GM12875 (cell line): ENCODE measurements around the gene RFX7.

Experiments used
- H3K4me3 ChIP-seq: one replicate; pipeline ENCODE4 v1.5.1; 2011; ENCODE audit warnings: low read depth, low read length, control low read depth
- CTCF ChIP-seq: IDR thresholded peaks from 2 replicates; pipeline ENCODE4 v1.5.1; 2011; ENCODE audit warnings: low read depth, mild to moderate bottlenecking, control low read depth, inconsistent platforms, low read length, moderate library complexity, borderline replicate concordance; ENCODE audit not compliant: insufficient read depth

Gene RFX7

DNA sequence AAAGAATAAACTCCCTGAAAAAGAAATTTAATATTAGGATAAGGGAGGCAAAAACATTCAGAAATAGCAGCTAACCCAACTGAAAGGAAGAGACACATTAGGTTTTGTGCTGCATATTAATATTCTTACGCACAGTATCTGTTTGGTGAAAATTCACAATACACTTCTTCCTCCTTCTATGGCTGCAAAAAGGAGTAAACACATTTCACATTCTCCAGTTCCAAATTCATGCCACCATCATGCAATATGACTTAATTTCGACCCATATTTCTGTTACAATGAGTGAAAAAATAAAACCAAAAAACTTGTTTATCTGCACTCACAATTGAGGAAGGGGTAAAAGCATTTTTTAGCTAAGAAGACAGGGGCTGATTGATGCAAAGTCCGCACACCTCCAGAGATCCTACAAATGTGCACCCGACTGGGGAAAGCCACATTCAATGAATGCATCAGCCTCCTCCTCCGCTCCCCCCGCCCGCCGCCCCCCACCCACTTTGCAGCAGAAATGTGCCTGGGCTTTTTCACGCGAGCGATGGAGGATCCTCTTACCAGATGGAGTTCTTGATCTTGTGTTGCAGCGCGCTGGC, 1.0 kb downstream of the RFX7 start:
- H3K4me3 ChIP-seq, result peak overlapping the region; percentile 87
- TF ChIP-seq CTCF, result no peak

GRCh38 chr15:56241374-56242105, 2.1 kb downstream of the RFX7 start:
- H3K4me3 ChIP-seq, result peak overlapping the region; percentile 87
- TF ChIP-seq CTCF, result no peak

GRCh38 chr15:56240390-56240789, 3.3 kb downstream of the RFX7 start:
- H3K4me3 ChIP-seq, result no peak overlapping the region
- TF ChIP-seq CTCF, result no peak

DNA sequence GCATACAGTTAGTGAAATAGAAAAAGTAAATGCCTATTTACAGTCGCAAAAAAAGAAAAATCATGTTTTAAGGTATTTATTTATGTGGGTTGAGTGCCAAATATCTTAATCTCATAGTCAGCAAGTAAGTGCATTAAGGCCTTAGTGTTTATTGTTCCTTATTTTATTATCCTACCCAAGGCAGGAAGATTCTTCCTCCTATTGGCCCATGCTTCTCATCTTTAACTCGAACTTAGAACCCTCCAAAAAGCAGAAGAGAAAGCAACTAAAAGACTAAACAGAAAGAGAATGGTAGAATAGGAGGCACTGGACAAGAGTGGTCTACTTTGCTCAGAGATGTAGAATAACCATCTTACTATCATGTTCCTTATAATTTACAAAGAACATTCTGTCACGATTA, 7.5 kb downstream of the RFX7 start:
- TF ChIP-seq CTCF, result no peak
- no peak overlapping the region for H3K4me3 ChIP-seq

GRCh38 chr15:56234804-56235203, 8.9 kb downstream of the RFX7 start:
- TF ChIP-seq CTCF, result no peak

DNA sequence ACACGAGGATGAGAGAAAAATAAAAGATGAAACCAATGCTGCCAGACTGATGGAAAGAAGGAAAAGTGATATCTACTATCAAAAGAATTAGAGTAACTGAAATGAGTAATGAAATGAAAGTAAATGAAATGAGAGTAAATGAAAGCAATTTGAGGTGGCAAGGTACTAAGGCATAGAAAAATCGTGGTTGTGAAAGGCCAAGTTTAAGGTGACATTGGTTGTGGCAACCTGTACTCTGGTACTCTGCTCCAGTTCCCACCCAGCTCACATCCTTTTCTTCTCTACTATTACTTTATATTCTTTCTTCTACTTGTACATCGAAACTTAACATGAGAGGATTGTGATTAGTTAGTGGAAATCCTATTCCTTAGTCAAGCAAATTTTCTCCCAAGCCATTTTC, 10.1 kb downstream of the RFX7 start:
- no peak for TF ChIP-seq CTCF

More at GRCh38 chr15:56234804-56235203, 8.9 kb downstream of the RFX7 start:
- no peak overlapping the region for H3K4me3 ChIP-seq

GRCh38 chr15:56232058-56232457, 11.6 kb downstream of the RFX7 start:
- H3K4me3 ChIP-seq, result no peak overlapping the region
- TF ChIP-seq CTCF, result no peak

More for the DNA sequence above, 10.1 kb downstream of the RFX7 start:
- H3K4me3 ChIP-seq, result no peak overlapping the region
